ENCODE data around the gene PCP4L1.

PCP4L1 gene

GRCh38 chr1:161298116-161298515 is 39.6 kb downstream of the PCP4L1 start:
- Histone ChIP-seq H3K9me3 (ENCODE audit: control insufficient read depth, low read length) (no peaks in the 10 kb centered on the region), H3K36me3 (ENCODE audit: control insufficient read depth, insufficient read depth, low read length) (peaks cover 3% of the 10 kb centered on the region), H3K27ac (ENCODE audit: insufficient read depth, low read length, poor library complexity, severe bottlenecking) (no peak overlapping the region), H3K4me3 (ENCODE audit: insufficient read depth, low read depth, low read length, poor library complexity, severe bottlenecking) (no peak overlapping the region), H3K4me1 (ENCODE audit: control insufficient read depth, insufficient read depth, low read length, poor library complexity, severe bottlenecking) (no peaks in the 10 kb centered on the region), H3K27me3 (replicated peaks; ENCODE audit: control insufficient read depth, insufficient read depth, low read length, poor library complexity, severe bottlenecking) (no peaks in the 10 kb centered on the region)
- no peak for DNase-seq

- Histone ChIP-seq H3K4me1 (ENCODE audit: control insufficient read depth, insufficient read depth, low read length, poor library complexity, severe bottlenecking) (peaks cover 2% of the 10 kb centered on the region), H3K9me3 (ENCODE audit: control insufficient read depth, low read length) (no peaks in the 10 kb centered on the region), H3K27me3 (replicated peaks; ENCODE audit: control insufficient read depth, insufficient read depth, low read length, poor library complexity, severe bottlenecking) (no peaks in the 10 kb centered on the region), H3K4me3 (ENCODE audit: insufficient read depth, low read depth, low read length, poor library complexity, severe bottlenecking) (no peak overlapping the region), H3K36me3 (ENCODE audit: control insufficient read depth, insufficient read depth, low read length) (peaks cover 10% of the 10 kb centered on the region), H3K27ac (ENCODE audit: insufficient read depth, low read length, poor library complexity, severe bottlenecking) (no peak overlapping the region)
- DNase-seq: no peak
These were observed 40.8 kb downstream of the PCP4L1 start for GRCh38 chr1:161299347-161299746.

DNA sequence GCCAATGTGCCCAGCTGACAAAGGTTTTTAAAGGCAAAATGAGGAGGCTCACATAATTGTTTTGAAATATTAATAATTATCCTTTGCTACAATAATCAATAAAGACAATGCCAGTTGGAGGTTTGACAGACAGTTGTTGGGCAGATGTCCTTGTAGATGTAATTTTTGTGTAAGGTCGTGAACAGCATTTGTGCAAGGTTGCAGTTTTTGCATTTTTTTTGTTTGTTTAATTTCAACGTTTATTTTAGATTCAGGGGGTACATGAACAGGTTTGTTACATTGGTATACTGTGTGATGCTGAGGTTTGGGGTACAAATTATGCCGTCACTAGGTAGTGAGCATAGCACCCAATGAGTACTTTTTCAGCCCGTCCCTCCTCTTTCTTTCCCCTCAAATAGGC is 41.9 kb downstream of the PCP4L1 start:
- no peak for DNase-seq
- H3K4me3 ChIP-seq (ENCODE audit: insufficient read depth, low read depth, low read length, poor library complexity, severe bottlenecking): no peak overlapping the region
- peaks cover 10% of the 10 kb centered on the region for H3K4me1 ChIP-seq (ENCODE audit: control insufficient read depth, insufficient read depth, low read length, poor library complexity, severe bottlenecking)
- H3K27me3 ChIP-seq (replicated peaks; ENCODE audit: control insufficient read depth, insufficient read depth, low read length, poor library complexity, severe bottlenecking): no peaks in the 10 kb centered on the region
- no peak overlapping the region for H3K27ac ChIP-seq (ENCODE audit: insufficient read depth, low read length, poor library complexity, severe bottlenecking)
- peaks cover 10% of the 10 kb centered on the region for H3K36me3 ChIP-seq (ENCODE audit: control insufficient read depth, insufficient read depth, low read length)
- no peaks in the 10 kb centered on the region for H3K9me3 ChIP-seq (ENCODE audit: control insufficient read depth, low read length)

DNA sequence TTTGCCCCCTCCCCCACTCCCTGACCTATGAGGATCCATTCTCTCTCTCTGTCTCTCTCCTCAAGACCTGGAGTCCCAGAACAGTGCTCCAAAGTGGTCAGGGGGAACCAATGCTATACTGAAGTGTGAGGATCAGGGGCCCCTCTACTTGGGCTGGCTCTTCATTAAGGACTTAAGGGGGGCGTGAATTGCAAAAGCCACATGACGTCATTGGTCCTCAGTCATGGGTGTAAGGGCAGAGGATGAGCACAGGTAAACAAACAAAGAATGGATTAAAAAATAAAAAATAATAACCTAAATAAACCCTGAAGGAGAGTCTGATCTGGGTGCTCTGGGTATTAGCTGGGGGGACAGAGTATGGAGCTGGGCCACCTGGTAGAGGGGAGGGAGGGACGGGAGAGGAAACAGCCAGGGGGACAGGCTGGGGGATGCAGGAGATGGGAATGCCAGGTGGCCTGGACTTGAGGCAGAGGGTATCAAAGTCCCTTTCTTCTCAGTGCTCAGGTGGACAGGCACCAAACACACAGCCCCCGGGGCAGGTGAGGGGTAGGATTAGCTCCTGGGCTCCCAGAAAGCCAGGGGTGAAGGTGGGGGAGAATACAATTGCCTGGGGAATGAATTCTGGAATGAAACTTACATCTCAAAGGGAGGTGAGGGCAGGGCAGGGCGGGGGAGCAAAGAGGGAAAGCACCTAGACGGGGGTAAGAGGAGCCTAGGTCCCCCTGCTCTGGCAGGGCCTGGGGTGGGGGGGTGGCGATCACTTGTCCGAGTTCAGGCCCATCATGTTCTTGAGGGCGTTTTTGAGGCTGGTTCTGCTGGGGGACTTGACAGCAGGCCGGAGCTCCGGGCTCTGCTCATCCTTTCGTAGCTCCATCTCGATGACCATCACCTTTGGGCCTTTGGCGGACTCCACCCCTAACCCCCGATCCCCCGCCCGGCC is 46.7 kb downstream of the PCP4L1 start:
- Histone ChIP-seq H3K4me3 (ENCODE audit: insufficient read depth, low read depth, low read length, poor library complexity, severe bottlenecking) (peak overlapping the region; percentile 77), H3K36me3 (ENCODE audit: control insufficient read depth, insufficient read depth, low read length) (peaks cover 10% of the 10 kb centered on the region), H3K27me3 (replicated peaks; ENCODE audit: control insufficient read depth, insufficient read depth, low read length, poor library complexity, severe bottlenecking) (no peaks in the 10 kb centered on the region), H3K27ac (ENCODE audit: insufficient read depth, low read length, poor library complexity, severe bottlenecking) (peak overlapping the region; percentile 70), H3K9me3 (ENCODE audit: control insufficient read depth, low read length) (no peaks in the 10 kb centered on the region), H3K4me1 (ENCODE audit: control insufficient read depth, insufficient read depth, low read length, poor library complexity, severe bottlenecking) (peaks cover 11% of the 10 kb centered on the region)
- DNase-seq: no peak

DNA sequence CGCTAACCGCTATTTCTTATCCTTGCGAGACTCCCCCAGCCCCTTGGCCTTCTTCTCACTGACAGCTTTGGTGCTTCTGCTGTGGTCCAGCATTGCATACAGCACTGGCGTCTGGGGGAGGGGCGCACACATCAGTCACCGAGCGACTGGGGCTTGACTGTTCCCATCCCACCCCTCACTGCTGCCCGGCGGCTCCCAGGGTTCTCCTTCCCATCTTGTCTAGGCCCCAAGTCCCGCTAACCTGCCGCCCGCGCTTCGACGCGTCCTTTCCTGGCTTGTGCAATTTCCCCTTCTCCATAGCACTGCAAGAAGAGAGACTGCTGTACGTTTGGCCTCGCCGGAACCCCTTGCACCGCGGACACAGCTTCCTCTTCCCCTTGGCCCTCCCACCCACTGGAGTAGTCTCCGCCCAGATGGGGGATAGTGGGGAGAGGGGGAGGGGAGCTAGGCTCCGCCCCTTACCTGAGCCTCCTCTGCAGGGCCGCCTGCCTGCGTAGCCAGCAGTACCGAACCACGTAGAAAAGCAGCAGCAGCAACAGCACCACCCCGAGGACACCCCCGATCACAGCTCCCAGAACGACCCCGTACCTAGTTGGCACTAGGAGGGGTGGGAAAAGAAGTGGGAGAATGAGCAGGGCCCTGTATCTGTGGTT is 47.4 kb downstream of the PCP4L1 start:
- Histone ChIP-seq H3K27me3 (replicated peaks; ENCODE audit: control insufficient read depth, insufficient read depth, low read length, poor library complexity, severe bottlenecking) (no peaks in the 10 kb centered on the region), H3K36me3 (ENCODE audit: control insufficient read depth, insufficient read depth, low read length) (peaks cover 10% of the 10 kb centered on the region), H3K27ac (ENCODE audit: insufficient read depth, low read length, poor library complexity, severe bottlenecking) (peak overlapping the region; percentile 70), H3K4me1 (ENCODE audit: control insufficient read depth, insufficient read depth, low read length, poor library complexity, severe bottlenecking) (peaks cover 11% of the 10 kb centered on the region), H3K9me3 (ENCODE audit: control insufficient read depth, low read length) (no peaks in the 10 kb centered on the region), H3K4me3 (ENCODE audit: insufficient read depth, low read depth, low read length, poor library complexity, severe bottlenecking) (peak overlapping the region; percentile 77)
- peak; percentile 78 to 83 (median 80) for DNase-seq

- Histone ChIP-seq H3K36me3 (ENCODE audit: control insufficient read depth, insufficient read depth, low read length) (peaks cover 8% of the 10 kb centered on the region), H3K4me1 (ENCODE audit: control insufficient read depth, insufficient read depth, low read length, poor library complexity, severe bottlenecking) (peaks cover 11% of the 10 kb centered on the region), H3K27me3 (replicated peaks; ENCODE audit: control insufficient read depth, insufficient read depth, low read length, poor library complexity, severe bottlenecking) (no peaks in the 10 kb centered on the region), H3K27ac (ENCODE audit: insufficient read depth, low read length, poor library complexity, severe bottlenecking) (peak overlapping the region; percentile 35), H3K9me3 (ENCODE audit: control insufficient read depth, low read length) (no peaks in the 10 kb centered on the region), H3K4me3 (ENCODE audit: insufficient read depth, low read depth, low read length, poor library complexity, severe bottlenecking) (no peak overlapping the region)
- peak in 1 of 3 donors; percentile 3 for DNase-seq
These were observed 48.8 kb downstream of the PCP4L1 start for GRCh38 chr1:161307230-161307768.

DNA sequence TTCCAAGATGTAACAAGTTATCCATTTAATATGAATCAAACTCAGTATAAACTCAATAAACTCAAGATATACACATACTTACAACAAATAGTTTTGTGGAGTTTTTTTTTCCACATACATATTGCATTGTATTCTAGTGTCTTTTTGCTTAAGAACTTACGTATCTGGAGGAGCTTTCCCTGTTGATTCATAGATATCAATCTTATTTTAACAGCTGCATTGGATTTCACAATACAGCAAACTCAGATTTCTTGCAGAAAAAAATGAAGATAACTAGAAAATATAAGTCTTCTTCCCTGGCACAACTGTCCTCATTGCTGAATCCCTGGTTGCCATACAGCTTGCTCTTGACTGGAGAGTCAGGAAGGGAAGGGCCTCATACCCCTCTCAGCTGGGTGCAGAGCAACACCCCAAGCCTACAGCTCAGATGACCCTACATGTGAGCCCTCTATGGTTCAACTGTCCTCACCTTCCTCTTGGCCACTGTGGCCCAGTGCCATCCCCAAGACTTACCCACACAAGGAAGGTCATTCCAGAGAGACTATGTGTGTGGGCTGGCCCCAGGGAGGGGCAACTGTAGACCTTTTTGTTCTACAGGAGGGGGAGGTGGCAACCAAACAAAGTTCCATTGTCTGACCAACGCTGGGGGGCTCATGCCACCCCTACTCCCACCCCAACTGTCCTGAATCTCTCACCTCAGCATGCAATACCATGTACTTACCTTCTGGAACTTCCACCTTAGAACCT is 49.5 kb downstream of the PCP4L1 start:
- no peak for DNase-seq
- Histone ChIP-seq H3K4me3 (ENCODE audit: insufficient read depth, low read depth, low read length, poor library complexity, severe bottlenecking) (no peak overlapping the region), H3K36me3 (ENCODE audit: control insufficient read depth, insufficient read depth, low read length) (peaks cover 7% of the 10 kb centered on the region), H3K27ac (ENCODE audit: insufficient read depth, low read length, poor library complexity, severe bottlenecking) (no peak overlapping the region), H3K9me3 (ENCODE audit: control insufficient read depth, low read length) (no peaks in the 10 kb centered on the region), H3K4me1 (ENCODE audit: control insufficient read depth, insufficient read depth, low read length, poor library complexity, severe bottlenecking) (peaks cover 11% of the 10 kb centered on the region), H3K27me3 (replicated peaks; ENCODE audit: control insufficient read depth, insufficient read depth, low read length, poor library complexity, severe bottlenecking) (no peaks in the 10 kb centered on the region)

- no peak within 1 kb of the TSS for H3K27ac ChIP-seq (ENCODE audit: insufficient read depth, low read length, poor library complexity, severe bottlenecking)
These were observed 51.3 kb downstream of the PCP4L1 start, which contains the start of gene MPZ for GRCh38 chr1:161309868-161310267. TSS of gene MPZ (minus strand) at chr1:161309968. CDS start at chr1:161309905, 63 bp downstream.

GRCh38 chr1:161311595-161312181 is 53.1 kb downstream of the PCP4L1 start:
- no peak overlapping the region for H3K4me3 ChIP-seq (ENCODE audit: insufficient read depth, low read depth, low read length, poor library complexity, severe bottlenecking)
- H3K27me3 ChIP-seq (replicated peaks; ENCODE audit: control insufficient read depth, insufficient read depth, low read length, poor library complexity, severe bottlenecking): no peaks in the 10 kb centered on the region
- H3K9me3 ChIP-seq (ENCODE audit: control insufficient read depth, low read length): no peaks in the 10 kb centered on the region
- peaks cover 14% of the 10 kb centered on the region for H3K4me1 ChIP-seq (ENCODE audit: control insufficient read depth, insufficient read depth, low read length, poor library complexity, severe bottlenecking)
- no peak overlapping the region for H3K27ac ChIP-seq (ENCODE audit: insufficient read depth, low read length, poor library complexity, severe bottlenecking)
- no peaks in the 10 kb centered on the region for H3K36me3 ChIP-seq (ENCODE audit: control insufficient read depth, insufficient read depth, low read length)
- DNase-seq: no peak

More at GRCh38 chr1:161309868-161310267, 51.3 kb downstream of the PCP4L1 start, which contains the start of gene MPZ:
- Histone ChIP-seq H3K27me3 (replicated peaks; ENCODE audit: control insufficient read depth, insufficient read depth, low read length, poor library complexity, severe bottlenecking) (no peaks in the 10 kb centered on the region), H3K36me3 (ENCODE audit: control insufficient read depth, insufficient read depth, low read length) (no peaks in the 10 kb centered on the region), H3K9me3 (ENCODE audit: control insufficient read depth, low read length) (no peaks in the 10 kb centered on the region), H3K4me1 (ENCODE audit: control insufficient read depth, insufficient read depth, low read length, poor library complexity, severe bottlenecking) (peaks cover 17% of the 10 kb centered on the region), H3K4me3 (ENCODE audit: insufficient read depth, low read depth, low read length, poor library complexity, severe bottlenecking) (no peak within 1 kb of the TSS)
- no peak for DNase-seq

Measured in effector memory CD4-positive, alpha-beta T cell (primary cell).